T follicular helper cell (primary cell): ENCODE data around the gene ITPR1.

ENCODE experiments used
- DNase-seq: peaks from one replicate; pipeline ENCODE4 v3.0.0-alpha.2; 2020; ENCODE audit warnings: low read depth

ITPR1 gene

GRCh38 chr3:4643904-4644547 lies 150.9 kb downstream of the ITPR1 start:
- DNase-seq: no peak

GRCh38 chr3:4644951-4645350 lies 151.8 kb downstream of the ITPR1 start:
- DNase-seq: no peak

GRCh38 chr3:4645468-4645867 lies 152.3 kb downstream of the ITPR1 start:
- no peak for DNase-seq

- DNase-seq: no peak
Observed at GRCh38 chr3:4647411-4647810, 154.3 kb downstream of the ITPR1 start.

GRCh38 chr3:4655145-4656045 lies 162.2 kb downstream of the ITPR1 start:
- no peak for DNase-seq

GRCh38 chr3:4656059-4656458 lies 162.9 kb downstream of the ITPR1 start:
- DNase-seq: no peak

- no peak for DNase-seq
Observed at GRCh38 chr3:4656626-4657328, 163.6 kb downstream of the ITPR1 start.

- no peak for DNase-seq
Observed at GRCh38 chr3:4660936-4661335, 167.8 kb downstream of the ITPR1 start.

GRCh38 chr3:4664412-4664811 lies 171.3 kb downstream of the ITPR1 start:
- no peak for DNase-seq

- DNase-seq: no peak
Observed at GRCh38 chr3:4665197-4665596, 172.0 kb downstream of the ITPR1 start.

- no peak for DNase-seq
Observed at GRCh38 chr3:4666071-4666470, 172.9 kb downstream of the ITPR1 start.

GRCh38 chr3:4670352-4670751 lies 177.2 kb downstream of the ITPR1 start:
- no peak for DNase-seq

GRCh38 chr3:4672725-4673275 lies 179.7 kb downstream of the ITPR1 start:
- DNase-seq: no peak

- no peak for DNase-seq
Observed at GRCh38 chr3:4674216-4674615, 181.1 kb downstream of the ITPR1 start.

- no peak for DNase-seq
Observed at GRCh38 chr3:4675704-4676103, 182.6 kb downstream of the ITPR1 start.

GRCh38 chr3:4678320-4678719 lies 185.2 kb downstream of the ITPR1 start:
- no peak for DNase-seq

GRCh38 chr3:4680227-4680691 lies 187.1 kb downstream of the ITPR1 start:
- DNase-seq: no peak

- no peak for DNase-seq
Observed at GRCh38 chr3:4680871-4681300, 187.7 kb downstream of the ITPR1 start.

GRCh38 chr3:4681301-4681700 lies 188.2 kb downstream of the ITPR1 start:
- DNase-seq: no peak

GRCh38 chr3:4684117-4684516 lies 191.0 kb downstream of the ITPR1 start:
- no peak for DNase-seq

GRCh38 chr3:4684976-4685375 lies 191.8 kb downstream of the ITPR1 start:
- no peak for DNase-seq

- DNase-seq: no peak
Observed at GRCh38 chr3:4685673-4686345, 192.7 kb downstream of the ITPR1 start.
